Hepatocyte (in vitro differentiated cells): ENCODE measurements around the gene DGCR2.

Experiments
- CTCF ChIP-seq: fragments of 200-600 bp; sonication (generic); IDR thresholded peaks from 2 replicates; pipeline ENCODE4 v1.5.1; 2016; ENCODE audit warnings: antibody characterized with exemption, mild to moderate bottlenecking; ENCODE audit not compliant: poor library complexity
- EZH2phosphoT487 ChIP-seq: fragments of 200-600 bp; sonication (generic); IDR thresholded peaks from one replicate; pipeline ENCODE4 v1.6.1; 2018; ENCODE audit warnings: antibody characterized with exemption, mild to moderate bottlenecking, low read depth, moderate library complexity; ENCODE audit not compliant: unreplicated experiment, severe bottlenecking

DNA sequence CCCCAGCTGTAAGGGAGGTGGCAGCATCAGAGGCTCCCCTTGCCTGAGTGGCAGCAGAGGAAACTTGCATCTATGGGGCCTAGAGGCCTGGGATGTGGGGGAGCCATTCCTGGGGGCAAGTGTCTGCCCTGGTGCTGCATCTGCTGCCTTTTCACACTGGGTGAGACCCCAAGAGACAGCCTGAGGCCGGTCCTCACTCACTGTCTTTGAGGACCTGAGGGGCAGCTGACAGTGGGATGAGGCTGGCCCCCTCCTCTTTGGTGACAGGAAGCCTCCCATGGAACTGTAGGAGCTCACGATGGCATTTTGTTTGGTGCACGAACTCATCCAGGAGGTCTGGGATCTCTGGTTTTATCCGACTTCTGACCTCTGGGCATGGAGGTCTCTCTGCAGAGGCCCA, 104.0 kb downstream of the DGCR2 start:
- TF ChIP-seq CTCF (no peak), EZH2phosphoT487 (no peak)
